Measurements from ENCODE around the gene CFAP57. TPM values are rescaled to one million over a fixed set of nuclear protein-coding genes. Genes with fewer than 3 reads are reported as not detected.

Gene CFAP57
- total RNA-seq, 1 donor from 2014 or later = 0.86 TPM

DNA sequence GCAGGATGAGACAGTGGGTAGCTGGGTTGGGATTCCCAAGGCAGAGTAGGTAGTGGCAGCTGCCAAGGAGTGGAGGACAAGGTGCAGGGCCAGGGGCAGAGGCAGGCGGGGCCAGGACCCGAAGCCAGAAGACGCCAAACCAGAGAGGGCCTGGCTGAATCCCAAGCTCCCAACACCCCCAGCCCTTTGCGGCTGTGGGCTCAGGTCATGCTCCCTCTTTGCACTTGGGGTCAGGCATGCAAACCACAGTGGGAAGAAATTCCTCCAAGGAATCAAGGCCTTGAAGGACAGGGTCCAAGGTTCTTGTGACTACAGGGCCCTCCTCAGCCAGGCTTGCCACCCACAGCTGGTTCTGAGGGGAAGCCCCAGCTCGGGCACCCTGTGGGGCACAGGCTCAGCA is 107.0 kb downstream of the CFAP57 start:
- H3K4me1 Mint-ChIP-seq = peaks cover 20% of the 10 kb centered on the region
- peaks cover 2% of the 10 kb centered on the region for H3K27me3 Mint-ChIP-seq (ENCODE audit: low read depth)
- no peak overlapping the region for H3K4me3 Mint-ChIP-seq
- H3K9me3 Mint-ChIP-seq = no peaks in the 10 kb centered on the region
- no peak for TF ChIP-seq CTCF (conservative IDR thresholded peaks at IDR 0.05)
- no peak for DNase-seq (ENCODE audit: low read depth, low spot score)
- no peak overlapping the region for H3K27ac Mint-ChIP-seq (ENCODE audit: unreplicated experiment)
- H3K36me3 Mint-ChIP-seq (ENCODE audit: low read depth) = no peaks in the 10 kb centered on the region

GRCh38 chr1:43279666-43280065 is 107.5 kb downstream of the CFAP57 start:
- no peaks in the 10 kb centered on the region for H3K36me3 Mint-ChIP-seq (ENCODE audit: low read depth)
- H3K4me3 Mint-ChIP-seq = no peak overlapping the region
- H3K27ac Mint-ChIP-seq (ENCODE audit: unreplicated experiment) = peak overlapping the region; percentile 72
- no peak for DNase-seq (ENCODE audit: low read depth, low spot score)
- H3K27me3 Mint-ChIP-seq (ENCODE audit: low read depth) = peaks cover 2% of the 10 kb centered on the region
- peaks cover 20% of the 10 kb centered on the region for H3K4me1 Mint-ChIP-seq
- no peak for TF ChIP-seq CTCF (conservative IDR thresholded peaks at IDR 0.05)
- H3K9me3 Mint-ChIP-seq = no peaks in the 10 kb centered on the region

DNA sequence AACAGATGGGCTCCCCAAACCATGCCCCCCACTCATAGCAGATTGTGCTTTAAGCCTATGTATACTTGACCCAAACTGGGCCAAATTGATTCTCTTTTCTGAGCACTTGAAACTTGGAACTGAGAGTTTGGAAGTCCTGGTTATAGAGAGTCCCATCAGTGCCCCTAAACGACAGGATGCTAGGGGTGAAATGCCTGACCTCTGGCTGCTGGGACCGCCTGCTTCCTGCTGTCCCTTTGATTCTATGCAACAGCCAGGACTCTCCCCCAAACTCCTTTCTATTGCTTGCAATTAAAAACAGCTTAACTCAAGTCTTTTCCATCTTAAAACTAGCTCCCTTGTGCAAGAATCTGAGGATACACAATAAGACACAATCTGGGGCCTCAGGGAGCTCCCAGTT is 108.6 kb downstream of the CFAP57 start:
- DNase-seq (ENCODE audit: low read depth, low spot score) = no peak
- no peak for TF ChIP-seq CTCF (conservative IDR thresholded peaks at IDR 0.05)
- Mint-ChIP-seq H3K27ac (ENCODE audit: unreplicated experiment) (peak overlapping the region; percentile 72), H3K4me1 (peaks cover 24% of the 10 kb centered on the region), H3K4me3 (no peak overlapping the region), H3K9me3 (no peaks in the 10 kb centered on the region), H3K27me3 (ENCODE audit: low read depth) (no peaks in the 10 kb centered on the region), H3K36me3 (ENCODE audit: low read depth) (no peaks in the 10 kb centered on the region)

GRCh38 chr1:43282220-43283195 is 110.4 kb downstream of the CFAP57 start:
- H3K27ac Mint-ChIP-seq (ENCODE audit: unreplicated experiment) = no peak overlapping the region

GRCh38 chr1:43284065-43284464 is 111.9 kb downstream of the CFAP57 start:
- Mint-ChIP-seq H3K27ac (ENCODE audit: unreplicated experiment) (no peak overlapping the region), H3K4me3 (no peak overlapping the region), H3K4me1 (peaks cover 24% of the 10 kb centered on the region), H3K36me3 (ENCODE audit: low read depth) (no peaks in the 10 kb centered on the region), H3K27me3 (ENCODE audit: low read depth) (no peaks in the 10 kb centered on the region), H3K9me3 (no peaks in the 10 kb centered on the region)
- no peak for DNase-seq (ENCODE audit: low read depth, low spot score)
- no peak for TF ChIP-seq CTCF (conservative IDR thresholded peaks at IDR 0.05)

More at GRCh38 chr1:43282220-43283195, 110.4 kb downstream of the CFAP57 start:
- Mint-ChIP-seq H3K4me3 (no peak overlapping the region), H3K36me3 (ENCODE audit: low read depth) (no peaks in the 10 kb centered on the region), H3K4me1 (peaks cover 24% of the 10 kb centered on the region), H3K27me3 (ENCODE audit: low read depth) (no peaks in the 10 kb centered on the region), H3K9me3 (no peaks in the 10 kb centered on the region)
- DNase-seq (ENCODE audit: low read depth, low spot score) = no peak
- TF ChIP-seq CTCF (conservative IDR thresholded peaks at IDR 0.05) = no peak

Data from neural crest cell (in vitro differentiated cells).